HFFc6 (cell line): Measurements from ENCODE around the gene FOXO6. TPM values are rescaled to one million over a fixed set of nuclear protein-coding genes. Genes with fewer than 3 reads are reported as not detected.
A peak's percentile ranks its signal among the peaks of the same experiment; 100 is the strongest.

Experiments
- DNase-seq: peaks from one replicate; pipeline ENCODE4 v3.0.0-alpha.2; 2018
- H3K27ac Mint-ChIP-seq: 2 replicates; pipeline ENCODE4 v1.8.0; 2020; ENCODE audit warnings: mild to moderate bottlenecking, mixed read lengths
- H3K27me3 Mint-ChIP-seq: 2 replicates; pipeline ENCODE4 v1.8.0; 2021; ENCODE audit warnings: mild to moderate bottlenecking, moderate library complexity, mixed read lengths; ENCODE audit not compliant: insufficient read depth
- H3K36me3 Mint-ChIP-seq: 2 replicates; pipeline ENCODE4 v1.8.0; 2021; ENCODE audit warnings: low read depth, mixed read lengths
- H3K4me1 Mint-ChIP-seq: 2 replicates; pipeline ENCODE4 v1.8.0; 2020; ENCODE audit warnings: low read depth, mixed read lengths
- H3K4me3 Mint-ChIP-seq: 2 replicates; pipeline ENCODE4 v1.8.0; 2020; ENCODE audit warnings: mild to moderate bottlenecking, moderate library complexity, mixed read lengths
- H3K9me3 Mint-ChIP-seq: 2 replicates; pipeline ENCODE4 v1.8.0; 2020; ENCODE audit warnings: mild to moderate bottlenecking, mixed read lengths
- total RNA-seq, 6 experiments: library from RNA; stranded (reverse); fragmentation: NEBNext Ultra II Directional; extraction: Animal tissue kit (Norgen Biotek cat#: 25700); gene quantifications; 2 replicates in 1 of 6; 3 replicates in 5 of 6; pipeline ENCODE4 v1.2.3, GENCODE V29; 2021
- TF ChIP-seq, protein P1 (sequence below): fragments of 200-600 bp; sonication (generic); IDR thresholded peaks from 2 replicates; pipeline ENCODE4 v1.5.0; 2021; ENCODE audit warnings: antibody characterized with exemption, mild to moderate bottlenecking

The FOXO6 gene
- total RNA-seq, 6 experiments from 2014 or later: 0.07 to 0.08 TPM; not detected in 4

DNA sequence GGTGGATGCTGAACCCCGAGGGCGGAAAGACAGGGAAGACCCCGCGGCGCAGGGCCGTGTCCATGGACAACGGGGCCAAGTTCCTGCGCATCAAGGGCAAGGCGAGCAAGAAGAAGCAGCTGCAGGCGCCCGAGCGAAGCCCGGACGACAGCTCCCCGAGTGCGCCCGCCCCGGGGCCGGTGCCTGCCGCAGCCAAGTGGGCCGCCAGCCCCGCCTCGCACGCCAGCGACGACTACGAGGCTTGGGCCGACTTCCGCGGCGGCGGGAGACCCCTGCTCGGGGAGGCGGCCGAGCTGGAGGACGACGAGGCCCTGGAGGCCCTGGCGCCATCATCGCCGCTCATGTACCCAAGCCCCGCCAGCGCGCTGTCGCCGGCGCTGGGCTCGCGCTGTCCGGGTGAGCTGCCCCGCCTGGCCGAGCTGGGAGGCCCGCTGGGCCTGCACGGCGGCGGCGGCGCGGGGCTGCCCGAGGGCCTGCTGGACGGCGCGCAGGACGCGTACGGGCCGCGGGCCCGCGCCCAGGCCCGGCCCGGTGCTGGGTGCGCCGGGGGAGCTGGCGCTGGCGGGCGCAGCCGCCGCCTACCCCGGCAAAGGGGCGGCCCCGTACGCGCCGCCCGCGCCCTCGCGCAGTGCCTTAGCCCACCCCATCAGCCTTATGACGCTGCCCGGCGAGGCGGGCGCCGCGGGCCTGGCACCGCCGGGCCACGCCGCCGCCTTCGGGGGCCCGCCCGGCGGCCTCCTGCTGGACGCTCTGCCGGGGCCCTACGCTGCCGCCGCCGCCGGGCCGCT, 20.7 kb downstream of the FOXO6 start:
- Mint-ChIP-seq H3K27me3 (peaks cover 49% of the 10 kb centered on the region), H3K4me1 (peaks cover 10% of the 10 kb centered on the region; the same call in 1 of the 2 replicates), H3K4me3 (no peak overlapping the region), H3K36me3 (no peaks in the 10 kb centered on the region), H3K27ac (no peak overlapping the region), H3K9me3 (no peaks in the 10 kb centered on the region)
- no peak for DNase-seq
- TF ChIP-seq, protein P1, sequence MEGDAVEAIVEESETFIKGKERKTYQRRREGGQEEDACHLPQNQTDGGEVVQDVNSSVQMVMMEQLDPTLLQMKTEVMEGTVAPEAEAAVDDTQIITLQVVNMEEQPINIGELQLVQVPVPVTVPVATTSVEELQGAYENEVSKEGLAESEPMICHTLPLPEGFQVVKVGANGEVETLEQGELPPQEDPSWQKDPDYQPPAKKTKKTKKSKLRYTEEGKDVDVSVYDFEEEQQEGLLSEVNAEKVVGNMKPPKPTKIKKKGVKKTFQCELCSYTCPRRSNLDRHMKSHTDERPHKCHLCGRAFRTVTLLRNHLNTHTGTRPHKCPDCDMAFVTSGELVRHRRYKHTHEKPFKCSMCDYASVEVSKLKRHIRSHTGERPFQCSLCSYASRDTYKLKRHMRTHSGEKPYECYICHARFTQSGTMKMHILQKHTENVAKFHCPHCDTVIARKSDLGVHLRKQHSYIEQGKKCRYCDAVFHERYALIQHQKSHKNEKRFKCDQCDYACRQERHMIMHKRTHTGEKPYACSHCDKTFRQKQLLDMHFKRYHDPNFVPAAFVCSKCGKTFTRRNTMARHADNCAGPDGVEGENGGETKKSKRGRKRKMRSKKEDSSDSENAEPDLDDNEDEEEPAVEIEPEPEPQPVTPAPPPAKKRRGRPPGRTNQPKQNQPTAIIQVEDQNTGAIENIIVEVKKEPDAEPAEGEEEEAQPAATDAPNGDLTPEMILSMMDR: no peak

DNA sequence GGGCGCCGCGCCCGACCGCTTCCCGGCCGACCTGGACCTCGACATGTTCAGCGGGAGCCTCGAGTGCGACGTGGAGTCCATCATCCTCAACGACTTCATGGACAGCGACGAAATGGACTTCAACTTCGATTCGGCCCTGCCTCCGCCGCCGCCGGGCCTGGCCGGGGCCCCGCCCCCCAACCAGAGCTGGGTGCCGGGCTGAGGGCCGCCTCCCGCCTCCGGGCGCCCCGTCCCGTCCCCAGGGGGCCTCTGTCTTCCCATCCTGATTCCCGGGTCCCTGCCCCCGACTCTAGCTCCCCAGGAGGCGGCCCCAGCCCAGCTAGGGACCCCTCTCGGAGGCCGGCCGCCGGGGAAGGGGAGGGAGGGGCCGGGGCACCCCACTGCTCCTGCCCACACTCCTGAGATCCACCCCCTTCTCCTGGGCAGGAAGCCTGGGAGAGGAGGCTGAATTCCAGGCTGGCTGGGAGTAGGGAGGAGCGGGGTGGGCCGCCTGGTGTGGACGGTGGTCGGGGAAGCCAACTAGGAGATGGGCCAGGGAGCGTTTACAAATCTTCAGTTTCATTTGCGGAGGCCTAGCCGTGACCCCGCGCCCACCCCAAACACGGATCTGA, 21.4 kb downstream of the FOXO6 start:
- no peak overlapping the region for H3K27ac Mint-ChIP-seq
- peaks cover 50% of the 10 kb centered on the region for H3K27me3 Mint-ChIP-seq
- TF ChIP-seq, protein P1: no peak
- H3K36me3 Mint-ChIP-seq: no peaks in the 10 kb centered on the region
- no peak for DNase-seq
- peak overlapping the region; percentile 54; the same call in 1 of the 2 replicates for H3K4me3 Mint-ChIP-seq
- peaks cover 10% of the 10 kb centered on the region; the same call in 1 of the 2 replicates for H3K4me1 Mint-ChIP-seq
- H3K9me3 Mint-ChIP-seq: no peaks in the 10 kb centered on the region

DNA sequence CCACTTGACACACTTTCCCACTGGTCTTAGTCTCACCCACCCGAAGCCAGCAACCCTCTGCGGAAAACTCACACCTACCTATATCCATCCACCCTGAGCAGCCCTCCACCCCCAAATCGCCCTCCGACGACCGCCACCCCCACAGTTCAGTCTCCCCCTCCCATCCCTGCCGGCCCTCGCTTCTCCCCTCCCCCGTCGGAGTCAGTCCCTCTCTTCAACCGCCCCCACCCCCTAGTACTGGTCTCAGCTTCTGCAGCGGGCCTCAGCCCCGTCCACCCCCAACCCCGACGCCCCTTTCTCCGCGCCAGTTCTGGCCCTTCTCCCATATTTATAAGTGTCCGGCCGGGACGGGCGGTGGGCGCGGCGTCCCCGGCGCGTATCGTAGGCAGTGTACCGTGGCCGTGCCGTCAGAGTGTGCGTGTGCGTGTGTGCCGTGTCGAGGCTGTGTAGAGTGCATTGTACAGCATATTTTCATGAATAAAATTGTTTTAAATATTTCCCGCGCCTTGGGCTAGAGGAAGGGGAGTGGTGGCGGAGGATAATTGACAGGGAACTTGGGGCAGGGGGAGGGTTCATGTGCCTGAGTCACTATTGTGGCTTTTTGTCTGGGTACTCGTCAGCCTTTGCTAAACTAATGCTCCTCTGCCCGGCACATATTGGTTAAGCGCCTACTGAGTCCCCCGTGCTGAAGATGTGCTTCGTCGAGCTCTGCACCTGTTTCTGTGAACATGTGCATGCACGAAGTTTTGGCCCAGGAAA, 22.0 kb downstream of the FOXO6 start:
- no peaks in the 10 kb centered on the region for H3K9me3 Mint-ChIP-seq
- H3K4me1 Mint-ChIP-seq: peaks cover 10% of the 10 kb centered on the region; the same call in 1 of the 2 replicates
- H3K27ac Mint-ChIP-seq: no peak overlapping the region
- H3K36me3 Mint-ChIP-seq: no peaks in the 10 kb centered on the region
- H3K4me3 Mint-ChIP-seq: peak overlapping the region; percentile 61; the same call in 1 of the 2 replicates
- peaks cover 50% of the 10 kb centered on the region for H3K27me3 Mint-ChIP-seq
- TF ChIP-seq, protein P1: no peak
- no peak for DNase-seq

DNA sequence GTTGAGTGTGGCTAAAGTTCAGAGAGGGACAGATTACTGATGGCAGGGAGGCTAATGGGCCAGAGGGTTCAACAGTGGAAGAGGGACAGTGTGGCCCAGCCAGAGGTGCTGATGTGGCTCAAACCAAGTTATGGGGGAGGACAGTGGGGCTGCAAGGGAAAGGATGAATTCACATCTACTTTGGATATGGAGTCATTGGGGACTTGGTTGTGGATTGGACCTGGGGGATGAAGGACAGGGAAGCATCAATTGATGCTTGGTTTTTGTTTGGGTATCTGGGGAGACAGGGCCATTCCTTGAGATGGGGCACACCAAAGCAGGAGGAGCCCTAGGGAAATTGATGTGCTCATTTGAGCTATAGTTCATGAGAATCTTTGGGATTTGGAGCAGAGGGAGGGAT, 23.3 kb downstream of the FOXO6 start:
- H3K4me1 Mint-ChIP-seq: peaks cover 10% of the 10 kb centered on the region; the same call in 1 of the 2 replicates
- no peaks in the 10 kb centered on the region for H3K9me3 Mint-ChIP-seq
- TF ChIP-seq, protein P1: no peak
- H3K27ac Mint-ChIP-seq: no peak overlapping the region
- H3K27me3 Mint-ChIP-seq: peaks cover 50% of the 10 kb centered on the region
- H3K4me3 Mint-ChIP-seq: no peak overlapping the region
- no peak for DNase-seq
- no peaks in the 10 kb centered on the region for H3K36me3 Mint-ChIP-seq

DNA sequence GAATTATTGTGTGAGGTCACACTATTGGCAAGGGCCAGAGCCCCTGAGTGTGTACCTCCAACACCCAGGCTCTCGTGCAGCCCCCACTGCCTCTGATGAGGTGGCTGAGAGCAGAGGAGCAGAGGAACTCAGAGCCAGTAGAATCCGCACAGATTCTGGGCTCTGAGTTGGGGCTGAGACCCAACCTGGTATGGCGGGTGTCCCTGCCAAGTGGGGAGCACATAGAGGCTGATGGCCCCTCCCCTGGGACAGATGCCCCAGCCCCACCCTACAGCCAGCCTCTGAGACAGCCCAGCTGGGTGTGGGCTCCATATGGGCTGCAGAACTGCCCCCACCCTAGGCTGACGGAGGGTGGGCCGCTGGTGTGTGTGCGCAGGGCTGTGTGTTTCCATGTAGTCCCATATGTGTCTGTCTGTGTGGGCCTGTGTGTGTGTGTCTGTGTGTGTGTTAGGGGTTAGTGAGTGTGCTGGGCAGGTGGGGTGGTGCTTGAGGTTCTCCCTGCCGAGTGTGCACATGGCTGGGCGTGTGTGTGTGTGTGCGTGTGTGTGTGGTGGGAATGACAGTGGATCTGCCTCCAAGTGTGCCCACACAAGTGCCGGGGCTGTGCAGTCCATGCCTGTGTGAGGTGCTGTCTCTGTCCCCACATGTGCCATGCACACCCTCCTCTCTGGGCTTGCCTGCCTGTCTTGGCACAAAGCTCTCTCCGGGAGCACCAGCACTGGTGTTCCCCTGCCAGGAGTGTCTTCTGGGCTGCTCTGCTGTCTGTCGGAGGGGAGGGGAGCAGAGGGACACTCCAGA, 24.4 kb downstream of the FOXO6 start:
- Mint-ChIP-seq H3K36me3 (no peaks in the 10 kb centered on the region), H3K4me3 (no peak overlapping the region), H3K27ac (no peak overlapping the region), H3K27me3 (peaks cover 48% of the 10 kb centered on the region), H3K4me1 (peaks cover 10% of the 10 kb centered on the region; the same call in 1 of the 2 replicates), H3K9me3 (no peaks in the 10 kb centered on the region)
- no peak for DNase-seq
- TF ChIP-seq, protein P1: no peak
